ENCODE data around the gene NBEA.

NBEA gene

DNA sequence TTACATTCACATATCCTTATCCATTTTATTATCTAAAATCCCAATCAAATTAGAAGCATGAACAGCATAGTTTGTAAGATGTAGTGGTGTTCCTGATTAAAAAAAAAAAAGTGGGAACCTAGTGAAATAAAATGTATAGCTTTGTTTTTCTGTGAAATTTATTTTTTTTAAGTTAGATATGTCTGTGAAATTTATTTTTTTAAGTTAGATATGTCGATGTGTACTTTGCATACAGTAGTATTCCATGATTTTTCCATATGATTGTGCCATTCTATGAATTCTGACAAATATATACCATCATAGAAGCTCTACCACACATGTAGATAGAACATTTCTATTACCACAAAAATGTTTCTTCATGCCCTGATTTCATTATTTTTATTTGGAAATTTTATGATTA is 540.5 kb downstream of the NBEA start:
- no peak overlapping the region for H3K27ac Mint-ChIP-seq
- no peak overlapping the region for H3K4me3 Mint-ChIP-seq
- no peaks in the 10 kb centered on the region for H3K9me3 Mint-ChIP-seq
- H3K4me1 Mint-ChIP-seq: no peaks in the 10 kb centered on the region
- peaks cover 14% of the 10 kb centered on the region for H3K27me3 Mint-ChIP-seq
- H3K36me3 Mint-ChIP-seq: no peaks in the 10 kb centered on the region

DNA sequence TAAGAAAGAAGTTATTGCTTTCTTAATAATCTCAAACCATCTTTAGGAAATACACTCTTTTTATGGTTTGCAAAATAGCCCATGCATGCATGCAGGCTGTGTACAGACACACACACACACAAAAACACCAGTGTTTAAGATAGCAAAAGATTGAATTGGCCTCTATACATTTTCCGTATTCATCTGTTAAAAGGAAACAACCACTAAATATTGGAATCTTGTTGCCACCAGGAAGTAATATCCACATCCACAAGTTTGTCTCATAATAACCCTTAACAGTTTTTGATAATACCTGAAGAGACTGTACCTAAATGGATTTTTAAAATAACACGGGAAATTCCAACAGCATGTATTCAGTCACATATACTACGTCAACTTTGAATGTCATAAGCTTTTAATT is 541.7 kb downstream of the NBEA start:
- Mint-ChIP-seq H3K4me3 (no peak overlapping the region), H3K27ac (no peak overlapping the region), H3K9me3 (no peaks in the 10 kb centered on the region), H3K4me1 (no peaks in the 10 kb centered on the region), H3K36me3 (no peaks in the 10 kb centered on the region), H3K27me3 (peaks cover 5% of the 10 kb centered on the region)

DNA sequence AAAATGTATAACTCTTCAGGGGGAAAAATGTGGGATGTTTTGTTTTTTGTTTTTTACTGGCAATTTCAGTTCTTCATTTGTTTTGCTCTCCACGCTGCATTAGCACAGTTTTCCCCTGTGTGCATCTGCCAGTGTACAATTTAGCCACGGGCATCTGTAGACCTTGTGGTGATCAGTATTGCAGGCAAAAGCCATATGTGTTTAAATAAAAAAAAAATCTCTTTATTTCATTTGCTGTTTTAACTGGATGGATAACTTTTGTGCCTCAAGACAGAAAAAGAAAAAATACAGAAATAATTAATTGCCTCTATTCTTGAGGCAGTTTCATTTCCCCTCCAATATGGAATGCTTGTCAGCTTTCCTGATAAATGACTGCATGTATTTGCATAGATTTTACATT is 542.3 kb downstream of the NBEA start:
- Mint-ChIP-seq H3K27me3 (peaks cover 4% of the 10 kb centered on the region), H3K27ac (no peak overlapping the region), H3K4me3 (no peak overlapping the region), H3K9me3 (no peaks in the 10 kb centered on the region), H3K36me3 (no peaks in the 10 kb centered on the region), H3K4me1 (no peaks in the 10 kb centered on the region)

DNA sequence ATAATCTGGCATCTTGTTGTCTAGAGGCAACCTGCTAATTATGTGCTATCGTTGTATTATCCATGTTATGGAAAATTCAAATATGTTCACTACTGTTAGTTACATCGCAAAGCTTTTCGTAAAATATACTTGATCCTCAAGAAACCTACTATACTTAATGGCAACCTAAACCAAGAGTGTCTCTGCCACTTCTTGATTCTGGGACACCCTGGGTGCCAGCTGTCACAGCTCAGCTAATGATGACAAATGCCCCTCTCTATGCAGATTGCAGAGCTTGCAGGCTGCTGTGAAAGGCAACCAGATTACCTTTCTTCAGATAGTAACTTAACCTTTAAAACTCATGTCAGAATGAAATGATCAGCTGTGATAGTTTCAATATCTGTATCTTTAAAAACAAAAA is 543.4 kb downstream of the NBEA start:
- H3K27me3 Mint-ChIP-seq: peaks cover 1% of the 10 kb centered on the region
- no peaks in the 10 kb centered on the region for H3K36me3 Mint-ChIP-seq
- no peak overlapping the region for H3K4me3 Mint-ChIP-seq
- no peak overlapping the region for H3K27ac Mint-ChIP-seq
- H3K4me1 Mint-ChIP-seq: no peaks in the 10 kb centered on the region
- H3K9me3 Mint-ChIP-seq: no peaks in the 10 kb centered on the region

DNA sequence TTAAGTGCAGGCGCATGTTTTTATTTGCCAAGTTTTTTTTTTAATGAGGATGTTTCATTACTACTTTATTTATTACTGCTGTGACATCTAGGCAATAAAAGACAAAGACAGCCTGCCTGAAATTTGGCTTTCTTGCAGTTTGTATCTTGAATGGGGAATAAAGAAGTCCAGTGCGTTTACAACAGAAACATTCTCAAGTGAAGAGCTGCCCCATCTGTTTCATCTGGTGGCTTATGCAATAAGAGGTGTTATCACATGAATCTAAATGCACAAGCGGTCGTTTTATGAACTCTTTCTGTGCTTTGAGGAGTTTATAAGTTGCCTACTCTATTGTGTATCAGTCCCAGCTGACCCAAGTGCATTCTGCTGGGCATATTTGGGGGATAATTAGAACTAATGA is 547.0 kb downstream of the NBEA start:
- Mint-ChIP-seq H3K4me3 (no peak overlapping the region), H3K27me3 (peaks cover 1% of the 10 kb centered on the region), H3K4me1 (no peaks in the 10 kb centered on the region), H3K27ac (no peak overlapping the region), H3K9me3 (peaks cover 8% of the 10 kb centered on the region), H3K36me3 (no peaks in the 10 kb centered on the region)

DNA sequence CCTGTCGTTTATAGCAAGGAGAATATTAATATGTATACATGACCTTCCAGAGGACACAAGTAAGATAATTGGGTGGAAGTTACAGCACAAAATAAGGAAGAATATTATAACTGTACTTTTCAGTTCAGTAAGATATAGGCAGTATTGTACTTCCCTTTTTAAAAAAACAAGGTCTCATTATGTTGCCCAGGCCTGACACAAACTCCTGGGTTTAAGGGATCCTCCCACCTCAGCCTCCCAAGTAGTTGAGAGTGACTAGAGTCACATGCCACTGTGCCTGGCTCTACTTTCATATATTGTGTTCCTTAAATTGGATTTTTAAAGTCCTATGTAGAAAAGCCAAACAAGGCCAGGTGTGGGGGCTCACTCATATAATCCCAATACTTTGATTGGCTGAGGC is 553.9 kb downstream of the NBEA start:
- Mint-ChIP-seq H3K27me3 (no peaks in the 10 kb centered on the region), H3K27ac (no peak overlapping the region), H3K4me3 (no peak overlapping the region), H3K36me3 (no peaks in the 10 kb centered on the region), H3K4me1 (no peaks in the 10 kb centered on the region), H3K9me3 (peaks cover 22% of the 10 kb centered on the region)

DNA sequence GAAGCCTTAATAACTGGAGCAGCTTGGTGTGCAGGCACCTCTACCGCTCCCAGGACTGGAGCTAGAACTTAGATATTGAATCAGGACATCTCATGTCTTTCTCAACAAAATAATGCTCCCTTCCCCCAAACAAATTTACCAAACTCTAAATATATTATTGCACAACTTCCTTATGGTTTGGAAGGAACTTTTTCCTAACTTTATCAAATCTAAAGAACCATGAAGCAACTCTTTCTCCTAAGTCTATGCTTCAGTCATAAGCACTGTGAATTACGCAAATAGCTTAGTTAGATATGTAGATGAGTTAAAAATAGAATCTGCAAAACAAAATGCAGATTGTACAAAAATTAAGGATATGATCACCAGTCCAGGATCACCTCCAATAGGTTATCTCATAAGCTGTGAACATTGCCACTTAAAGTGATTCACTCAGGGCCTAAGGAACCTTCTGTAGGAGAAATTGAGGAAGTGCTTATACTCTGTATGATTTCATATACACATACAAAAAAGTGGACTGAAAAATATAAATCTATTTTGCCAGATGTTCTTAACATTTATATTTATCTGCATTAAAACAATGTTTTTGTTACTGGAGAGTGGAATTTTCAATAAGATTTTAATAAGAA is 554.8 kb downstream of the NBEA start:
- Mint-ChIP-seq H3K4me1 (no peaks in the 10 kb centered on the region), H3K36me3 (no peaks in the 10 kb centered on the region), H3K9me3 (peaks cover 22% of the 10 kb centered on the region), H3K27ac (no peak overlapping the region), H3K27me3 (no peaks in the 10 kb centered on the region), H3K4me3 (no peak overlapping the region)

DNA sequence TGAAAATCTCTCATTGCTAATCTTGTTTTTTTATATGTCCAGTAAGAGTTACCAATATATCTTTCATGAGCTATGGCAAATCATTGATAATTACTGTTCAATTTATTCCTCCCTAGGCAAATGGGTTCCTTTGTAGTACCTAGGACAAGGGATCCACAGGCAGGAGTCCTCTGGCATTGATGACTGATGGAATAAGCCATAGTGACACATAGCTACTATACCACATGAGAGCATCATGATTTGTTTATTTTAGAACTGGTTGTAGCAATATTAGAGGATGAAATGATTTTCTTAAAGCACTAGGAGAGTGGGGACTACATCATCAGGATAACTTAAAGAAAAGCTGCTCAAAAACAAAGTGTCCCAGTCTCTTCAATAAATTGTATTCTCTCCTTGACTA is 556.2 kb downstream of the NBEA start:
- H3K27me3 Mint-ChIP-seq: no peaks in the 10 kb centered on the region
- H3K27ac Mint-ChIP-seq: no peak overlapping the region

DNA sequence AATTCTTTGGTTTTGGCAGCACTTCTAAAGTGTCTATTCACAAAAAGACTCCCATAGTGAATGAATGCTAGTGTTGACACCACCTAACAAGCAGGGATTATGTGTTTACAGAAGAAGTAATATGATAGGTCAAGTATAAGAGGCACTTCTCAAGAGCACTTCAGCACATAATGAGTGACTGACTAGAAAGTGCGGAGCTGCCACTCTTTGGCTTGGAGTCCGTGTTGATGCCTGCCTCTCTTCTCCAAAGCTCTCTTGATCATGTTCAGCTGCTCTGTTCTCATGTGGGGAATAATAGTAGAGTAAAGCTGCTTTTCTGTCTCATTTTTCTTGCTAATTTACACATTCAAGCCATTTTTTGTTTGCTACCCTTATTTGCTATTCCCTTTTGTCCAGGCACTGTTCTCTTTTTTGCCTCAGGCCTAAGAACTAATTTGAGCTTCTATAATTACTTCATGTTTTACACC is 557.2 kb downstream of the NBEA start:
- peaks cover 13% of the 10 kb centered on the region for H3K9me3 Mint-ChIP-seq
- H3K27me3 Mint-ChIP-seq: no peaks in the 10 kb centered on the region
- no peaks in the 10 kb centered on the region for H3K4me1 Mint-ChIP-seq
- H3K4me3 Mint-ChIP-seq: no peak overlapping the region
- H3K27ac Mint-ChIP-seq: no peak overlapping the region
- no peaks in the 10 kb centered on the region for H3K36me3 Mint-ChIP-seq

More for the DNA sequence above, 556.2 kb downstream of the NBEA start:
- no peaks in the 10 kb centered on the region for H3K36me3 Mint-ChIP-seq
- H3K4me3 Mint-ChIP-seq: no peak overlapping the region
- H3K9me3 Mint-ChIP-seq: peaks cover 15% of the 10 kb centered on the region
- H3K4me1 Mint-ChIP-seq: no peaks in the 10 kb centered on the region

DNA sequence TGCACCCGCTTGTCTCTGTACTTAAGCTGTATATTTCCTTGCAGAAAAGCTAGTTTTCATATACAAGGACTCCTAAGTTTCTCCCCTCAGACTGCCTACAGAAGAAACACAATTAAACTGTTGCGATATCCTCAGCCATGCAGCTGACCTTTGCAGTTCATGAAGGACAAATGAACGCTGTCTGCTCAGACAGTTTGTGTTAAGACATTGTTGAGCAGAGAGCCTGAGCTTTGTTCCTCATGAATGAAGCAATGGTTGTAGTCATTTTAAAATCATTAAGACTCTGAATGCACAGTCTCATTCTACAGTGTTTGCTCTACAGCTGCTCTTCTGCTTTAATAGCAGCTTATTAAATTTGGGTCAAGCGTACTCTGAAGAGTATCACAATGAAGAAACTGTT is 557.6 kb downstream of the NBEA start:
- Mint-ChIP-seq H3K4me3 (no peak overlapping the region), H3K27me3 (no peaks in the 10 kb centered on the region), H3K36me3 (no peaks in the 10 kb centered on the region), H3K27ac (no peak overlapping the region), H3K9me3 (peaks cover 8% of the 10 kb centered on the region), H3K4me1 (no peaks in the 10 kb centered on the region)

DNA sequence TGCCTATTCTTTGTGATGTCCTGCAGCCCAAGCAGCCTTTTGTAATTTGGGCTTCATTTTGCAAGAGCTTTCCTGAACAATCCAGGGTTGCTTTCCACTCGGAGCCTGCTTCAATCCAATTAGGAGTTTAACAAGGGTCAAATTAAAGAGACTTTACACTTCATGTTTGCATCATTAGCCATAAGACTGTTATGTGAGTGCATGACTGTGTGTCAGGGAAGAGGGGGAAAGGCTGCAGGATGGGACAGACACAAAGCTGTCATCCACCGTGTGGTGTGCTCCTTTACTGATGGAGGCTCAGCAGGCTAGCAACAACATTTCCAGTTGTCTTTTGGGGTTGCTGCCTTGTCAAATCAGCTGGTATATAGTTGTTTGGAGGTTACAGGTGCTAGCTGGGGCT is 558.1 kb downstream of the NBEA start:
- Mint-ChIP-seq H3K9me3 (peaks cover 4% of the 10 kb centered on the region), H3K27ac (no peak overlapping the region), H3K36me3 (no peaks in the 10 kb centered on the region), H3K27me3 (no peaks in the 10 kb centered on the region), H3K4me3 (no peak overlapping the region), H3K4me1 (no peaks in the 10 kb centered on the region)

DNA sequence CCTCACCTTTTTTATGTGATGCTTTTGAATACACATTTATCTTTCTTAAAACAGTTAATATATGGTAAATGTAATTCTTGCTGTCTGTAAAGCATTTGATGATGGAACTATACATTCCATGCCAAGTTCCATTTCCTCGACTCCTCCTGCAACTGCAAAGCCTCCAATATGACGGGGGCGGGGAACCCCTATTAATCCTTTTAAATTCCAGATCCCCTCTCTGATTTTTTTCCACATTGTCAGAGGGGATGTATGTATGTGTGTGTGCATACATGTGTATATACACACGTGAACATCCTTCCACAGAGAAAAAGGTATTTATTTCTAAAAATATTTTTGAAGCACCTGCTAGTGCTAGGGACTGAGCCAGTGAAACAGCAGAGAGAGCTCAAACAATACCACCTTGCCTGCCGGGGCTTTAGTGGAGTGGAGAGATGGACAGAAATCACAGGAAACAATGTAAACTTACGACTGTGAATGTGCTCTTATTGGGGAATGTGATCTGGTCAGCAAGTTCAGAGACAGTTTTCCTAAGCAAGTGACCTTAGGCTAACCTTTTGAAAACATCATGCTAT is 559.7 kb downstream of the NBEA start:
- Mint-ChIP-seq H3K4me3 (no peak overlapping the region), H3K9me3 (no peaks in the 10 kb centered on the region), H3K4me1 (no peaks in the 10 kb centered on the region), H3K27me3 (no peaks in the 10 kb centered on the region), H3K27ac (no peak overlapping the region), H3K36me3 (no peaks in the 10 kb centered on the region)

DNA sequence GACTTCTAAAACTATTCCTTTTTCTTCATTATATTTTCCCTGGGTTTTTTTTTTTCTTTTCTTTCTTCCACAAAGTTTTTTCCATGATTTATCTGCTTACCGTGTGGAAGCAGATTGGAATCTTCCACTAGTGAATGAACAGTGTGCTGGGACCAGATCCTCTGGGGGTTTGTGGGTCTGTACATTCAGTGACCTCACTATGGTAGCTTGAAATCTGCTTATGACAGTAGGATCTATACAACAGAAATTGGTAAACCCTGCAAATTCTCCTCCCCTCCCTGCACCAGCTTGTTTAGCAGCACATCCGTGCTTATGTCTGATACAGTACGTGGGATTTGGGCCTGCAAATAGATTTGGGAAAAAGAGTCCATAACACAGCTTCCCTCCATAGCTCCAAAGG is 560.4 kb downstream of the NBEA start:
- Mint-ChIP-seq H3K4me3 (no peak overlapping the region), H3K9me3 (no peaks in the 10 kb centered on the region), H3K4me1 (no peaks in the 10 kb centered on the region), H3K36me3 (no peaks in the 10 kb centered on the region), H3K27me3 (no peaks in the 10 kb centered on the region), H3K27ac (no peak overlapping the region)

DNA sequence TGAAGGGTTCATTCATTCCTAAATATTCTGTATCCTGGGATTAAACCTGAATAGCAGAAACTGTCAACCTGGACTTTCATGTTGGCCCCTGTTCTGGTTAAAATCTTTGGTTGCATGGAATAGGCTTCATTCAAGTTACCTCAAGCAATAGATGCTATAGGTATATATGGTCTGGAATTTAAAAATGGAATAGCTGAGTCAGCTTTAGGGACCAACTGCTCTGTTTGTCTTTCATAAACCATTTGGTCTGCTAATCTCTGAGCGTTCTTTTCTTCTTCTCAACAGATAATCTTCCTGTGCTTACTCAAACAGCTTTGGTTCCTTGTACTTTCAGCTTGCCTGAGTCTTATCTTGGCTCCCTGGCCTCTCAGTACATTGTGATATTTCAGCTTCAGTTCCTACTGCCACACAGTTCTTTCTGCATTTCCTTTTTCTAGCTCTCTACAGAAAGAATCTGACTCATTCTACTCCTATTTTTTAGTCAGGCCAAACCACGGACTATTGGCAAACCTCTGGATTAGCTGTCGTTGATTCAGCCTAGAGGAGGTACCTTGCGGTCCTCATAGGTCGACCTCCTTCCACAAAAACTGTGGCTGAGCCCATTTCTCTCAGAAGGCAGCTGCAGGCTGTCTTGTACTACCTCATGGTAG is 570.3 kb downstream of the NBEA start:
- H3K27ac Mint-ChIP-seq: no peak overlapping the region
- H3K36me3 Mint-ChIP-seq: no peaks in the 10 kb centered on the region
- H3K27me3 Mint-ChIP-seq: no peaks in the 10 kb centered on the region
- H3K4me1 Mint-ChIP-seq: no peaks in the 10 kb centered on the region
- H3K9me3 Mint-ChIP-seq: peaks cover 4% of the 10 kb centered on the region
- no peak overlapping the region for H3K4me3 Mint-ChIP-seq

DNA sequence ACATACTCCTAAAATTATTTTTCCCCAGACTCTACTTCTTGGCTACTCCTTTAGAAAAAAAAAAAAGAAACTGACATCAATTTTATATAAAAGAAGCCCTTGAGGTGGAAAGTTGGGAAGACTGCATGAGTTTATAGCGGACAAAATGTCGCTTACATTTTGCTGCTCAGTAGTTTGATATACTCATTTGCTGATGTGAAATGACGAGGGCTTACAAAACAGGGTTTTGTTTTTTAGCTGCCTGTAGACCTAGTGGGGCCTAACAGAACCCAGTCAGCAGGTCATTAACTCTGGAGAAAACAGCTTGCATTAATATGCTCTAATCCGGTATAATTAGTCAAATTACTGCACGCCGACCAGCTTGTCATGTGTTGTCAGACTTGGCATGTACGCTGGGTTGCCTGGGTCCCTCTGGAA is 572.0 kb downstream of the NBEA start:
- Mint-ChIP-seq H3K27ac (no peak overlapping the region), H3K4me1 (no peaks in the 10 kb centered on the region), H3K9me3 (peaks cover 4% of the 10 kb centered on the region), H3K27me3 (no peaks in the 10 kb centered on the region), H3K4me3 (no peak overlapping the region), H3K36me3 (no peaks in the 10 kb centered on the region)

DNA sequence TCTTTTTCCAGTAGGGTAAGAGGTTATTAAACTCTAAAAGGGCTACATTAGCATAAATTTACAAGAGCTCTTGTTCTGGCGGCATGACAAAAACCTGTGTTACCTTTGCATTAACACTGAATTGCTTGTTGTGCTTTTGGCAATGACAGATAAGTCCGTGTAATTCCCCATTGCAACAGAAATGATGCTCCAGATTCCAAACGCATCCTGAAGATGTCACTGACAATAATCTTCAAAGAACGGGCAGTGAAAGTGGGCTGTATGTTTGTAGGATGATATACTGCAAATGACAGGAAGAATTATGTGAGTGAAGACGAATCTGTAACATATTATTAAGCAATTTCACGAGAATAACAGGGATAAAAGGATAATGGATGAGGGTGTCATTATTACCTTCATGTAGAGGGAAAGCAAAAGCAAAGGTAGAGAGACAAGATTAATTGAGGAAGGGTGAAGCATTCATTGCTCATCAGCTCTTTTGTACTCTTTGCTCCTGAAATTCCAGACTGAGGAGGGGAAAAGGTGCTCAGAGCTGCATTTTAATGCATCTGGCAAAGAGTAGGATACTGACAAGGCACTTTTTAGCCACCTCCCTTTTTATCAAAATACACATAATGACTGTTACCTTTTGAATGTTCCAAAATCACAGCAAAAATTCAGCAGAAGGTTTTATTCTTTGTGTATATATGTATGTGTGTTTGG is 572.9 kb downstream of the NBEA start:
- Mint-ChIP-seq H3K36me3 (no peaks in the 10 kb centered on the region), H3K27ac (no peak overlapping the region), H3K9me3 (peaks cover 4% of the 10 kb centered on the region), H3K4me1 (no peaks in the 10 kb centered on the region), H3K27me3 (no peaks in the 10 kb centered on the region), H3K4me3 (no peak overlapping the region)

All from activated naive CD4-positive, alpha-beta T cell treated with anti-CD3 and anti-CD28 coated beads, Interleukin-2, amount 50 U/mL, for 24 hours (primary cell).